NCI-H2227 treated with DMSO at 0.1 percent for 48 hours (cell line): Measurements from ENCODE around the gene TAF8.
"Not testable (repeated sequence)": the region's sequence is repeated elsewhere in the genome, so short reads cannot be mapped to it uniquely, and the experiment has no call there.

ENCODE experiments used
- DNase-seq: peaks from one replicate; lab custom pipeline; 2025; lab: John Stamatoyannopoulos, UW

TAF8 gene, protein sequence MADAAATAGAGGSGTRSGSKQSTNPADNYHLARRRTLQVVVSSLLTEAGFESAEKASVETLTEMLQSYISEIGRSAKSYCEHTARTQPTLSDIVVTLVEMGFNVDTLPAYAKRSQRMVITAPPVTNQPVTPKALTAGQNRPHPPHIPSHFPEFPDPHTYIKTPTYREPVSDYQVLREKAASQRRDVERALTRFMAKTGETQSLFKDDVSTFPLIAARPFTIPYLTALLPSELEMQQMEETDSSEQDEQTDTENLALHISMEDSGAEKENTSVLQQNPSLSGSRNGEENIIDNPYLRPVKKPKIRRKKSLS

DNA sequence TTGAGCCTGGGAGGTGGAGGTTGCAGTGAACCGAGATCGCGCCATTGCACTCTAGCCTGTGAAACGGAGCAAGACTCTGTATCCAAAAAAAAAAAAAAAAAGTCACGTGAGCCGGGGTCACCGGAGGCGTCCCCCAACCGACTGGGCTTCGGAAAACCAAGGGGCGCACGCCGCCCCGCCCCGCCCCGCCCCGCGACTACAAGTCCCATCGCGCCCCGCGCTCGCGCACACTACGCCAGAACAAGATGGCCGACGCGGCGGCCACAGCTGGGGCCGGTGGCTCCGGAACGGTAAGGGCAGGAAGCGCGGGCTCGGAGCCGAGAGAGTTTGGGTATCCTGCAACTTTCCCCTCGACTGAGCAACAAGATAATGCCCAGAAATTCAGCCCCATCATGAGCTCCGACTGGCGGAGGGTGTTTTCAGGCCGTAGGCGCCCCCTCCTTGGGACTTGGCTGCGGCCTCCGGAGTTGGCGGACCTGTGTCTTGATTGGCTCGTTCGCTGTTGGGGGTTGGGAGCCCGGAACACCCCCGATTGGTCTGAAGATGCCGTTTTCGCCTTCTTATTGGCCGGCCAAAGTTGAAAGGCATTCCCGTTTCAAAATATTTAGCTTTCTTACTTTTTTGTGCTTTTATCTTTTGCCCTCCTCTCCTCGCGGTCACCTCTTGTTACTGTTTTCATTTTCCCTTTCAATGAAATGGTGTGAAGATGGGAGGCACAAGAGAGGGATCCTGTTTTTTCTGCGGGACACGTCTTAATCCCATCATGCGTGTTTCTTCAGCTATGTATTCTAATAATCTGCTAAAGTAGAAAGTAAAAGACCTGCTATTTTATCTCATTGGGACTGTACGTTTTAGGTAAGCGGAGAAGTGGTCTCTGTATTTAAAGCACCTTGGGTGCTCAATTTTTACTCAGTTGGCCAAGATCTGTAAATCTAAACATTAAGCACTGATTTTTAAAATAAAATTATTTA lies at the start of gene TAF8:
Gene TAF8 (plus strand): TSS at position 228 of the 971 bp plus-strand sequence. CDS start 18 bp downstream, at position 246.
- DNase-seq, result peak; percentile 71

- DNase-seq, result no peak
These were observed 48.8 kb upstream of the TAF8 start for GRCh38 chr6:42001506-42001905.

DNA sequence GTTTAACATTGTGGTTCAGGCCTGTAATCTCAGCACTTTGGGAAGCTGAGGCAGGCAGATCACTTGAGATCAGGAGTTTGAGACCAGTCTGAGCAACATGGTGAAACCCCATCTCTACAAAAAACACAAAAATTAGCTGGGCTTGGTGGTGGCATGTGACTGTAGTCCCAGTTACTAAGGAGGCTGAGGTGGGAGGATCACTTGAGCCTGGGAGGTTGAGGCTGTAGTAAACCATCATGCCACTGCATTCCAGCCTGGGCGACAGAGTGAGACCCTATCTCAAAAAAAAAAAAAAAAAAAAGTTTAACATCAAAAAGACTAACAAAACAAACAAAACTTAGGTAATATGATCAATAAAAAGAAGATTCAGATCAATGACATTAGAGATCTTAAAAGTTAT lies 46.7 kb upstream of the TAF8 start:
- DNase-seq, result not testable (repeated sequence)

GRCh38 chr6:42007286-42008137 lies 42.8 kb upstream of the TAF8 start:
- peak; percentile 13 for DNase-seq

DNA sequence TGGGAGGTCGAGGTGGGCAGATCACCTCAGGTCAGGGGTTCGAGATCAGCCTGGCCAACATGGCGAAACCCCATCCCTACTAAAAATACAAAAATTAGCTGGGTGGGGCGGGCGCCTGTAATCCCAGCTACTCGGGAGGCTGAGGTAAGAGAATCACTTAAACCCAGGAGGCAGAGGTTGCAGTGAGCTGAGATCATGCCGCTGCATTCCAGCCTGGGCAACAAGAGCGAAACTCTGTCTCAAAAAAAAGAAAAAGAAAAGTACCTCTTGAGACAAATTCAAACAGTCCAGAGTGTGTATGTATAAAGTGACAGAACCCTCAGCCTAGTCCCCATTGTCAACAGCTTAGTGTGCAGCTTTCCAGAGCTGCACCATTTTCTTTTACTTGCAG lies 42.2 kb upstream of the TAF8 start:
- not testable (repeated sequence) for DNase-seq

GRCh38 chr6:42009844-42010184 lies 40.5 kb upstream of the TAF8 start:
- DNase-seq, result no peak

GRCh38 chr6:42010185-42010891 lies 40.0 kb upstream of the TAF8 start:
- DNase-seq, result peak; percentile 11

DNA sequence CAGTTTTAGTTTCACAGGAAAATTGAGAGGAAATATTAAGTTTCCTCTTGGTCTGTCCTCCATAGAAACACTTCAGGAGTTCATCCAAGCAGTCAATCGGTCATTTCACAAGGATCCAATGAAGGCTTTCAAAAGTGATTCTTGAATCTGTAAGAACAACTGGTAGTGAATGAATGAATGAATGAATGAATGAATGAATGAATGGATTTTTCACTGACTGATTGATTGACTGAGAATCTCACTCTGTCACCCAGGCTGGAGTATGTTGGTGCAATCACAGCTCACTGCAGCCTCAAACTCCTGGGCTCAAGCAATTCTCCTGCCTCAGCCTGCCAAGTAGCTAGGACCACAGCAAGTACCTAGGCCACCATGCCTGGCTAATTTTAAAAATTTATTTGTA lies 39.4 kb upstream of the TAF8 start:
- DNase-seq, result no peak

DNA sequence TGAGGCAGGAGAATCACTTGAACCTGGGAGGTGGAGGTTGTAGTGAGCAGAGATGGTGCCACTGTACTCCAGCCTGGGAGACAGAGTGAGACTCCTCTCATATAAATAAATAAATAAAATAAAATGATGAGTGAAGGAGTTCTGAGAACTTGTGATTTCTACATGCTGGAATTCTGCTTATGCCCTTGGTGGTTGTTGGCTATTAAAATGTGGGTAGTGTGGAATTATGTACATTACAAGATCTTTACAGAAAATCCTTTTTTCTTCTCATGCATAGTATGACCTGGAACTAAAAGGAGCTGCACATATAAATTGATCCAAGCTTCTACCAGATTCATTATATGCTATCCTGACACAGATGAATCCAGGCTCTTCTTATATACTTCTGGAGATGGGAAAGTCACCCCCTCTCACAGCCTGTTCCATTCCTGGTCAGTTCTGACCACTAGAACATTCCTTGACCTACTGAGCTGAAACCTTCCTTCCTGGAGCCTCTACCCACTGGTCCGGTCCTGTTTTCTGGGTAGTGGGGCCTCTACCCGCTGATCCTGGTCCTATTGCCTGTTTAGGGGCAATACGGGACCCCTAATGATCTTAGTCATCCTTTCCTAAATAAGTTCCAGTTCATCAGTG lies 37.7 kb upstream of the TAF8 start:
- DNase-seq, result no peak

DNA sequence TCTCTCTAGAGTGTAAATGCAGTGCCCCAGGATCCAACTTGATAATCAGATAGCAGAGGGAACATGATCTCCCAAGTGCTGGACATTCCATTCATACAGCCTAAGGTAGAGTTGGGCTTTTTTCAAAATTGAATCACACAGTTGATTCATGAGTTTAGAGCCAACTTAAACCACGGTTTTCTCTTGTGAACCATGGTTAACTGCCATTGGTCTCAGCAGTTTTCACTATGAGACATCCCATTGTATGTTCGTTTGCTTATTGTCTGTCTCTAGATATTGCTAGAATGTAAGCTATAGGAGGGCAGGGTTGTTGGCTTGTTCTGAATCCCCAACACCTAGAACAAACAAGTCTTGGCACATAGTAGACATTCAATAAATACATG lies 37.2 kb upstream of the TAF8 start:
- DNase-seq, result no peak

DNA sequence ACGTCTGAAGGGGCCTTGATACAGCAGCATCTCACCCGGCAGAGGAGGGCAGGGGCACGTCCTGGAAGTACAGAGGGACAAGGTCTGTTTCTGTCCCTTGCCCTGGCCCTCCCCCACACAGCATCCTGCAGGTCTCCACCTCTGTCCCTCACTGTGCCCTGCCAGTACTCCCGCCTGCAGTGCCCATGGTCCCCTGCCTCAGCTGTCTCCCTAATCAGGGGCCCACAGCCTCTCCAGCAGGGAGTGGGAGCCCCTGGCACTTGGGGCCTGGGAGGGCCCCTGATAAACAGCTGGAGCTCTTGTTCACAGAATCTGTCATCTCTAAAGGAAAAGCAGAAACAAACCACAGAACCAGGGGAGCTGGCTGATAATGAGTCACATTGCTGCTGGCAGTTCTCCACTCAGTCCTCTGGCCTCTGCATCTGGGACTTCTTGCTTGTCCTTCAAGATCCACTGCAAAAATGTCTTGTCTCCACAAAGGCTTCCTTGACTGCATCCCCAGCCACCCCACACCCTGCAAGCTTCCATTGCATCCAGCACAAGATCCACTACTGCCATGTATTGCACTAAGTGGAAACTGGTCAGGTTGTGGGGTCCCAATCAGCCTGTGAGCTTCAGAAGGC lies 33.2 kb upstream of the TAF8 start:
- DNase-seq, result no peak

- no peak for DNase-seq
These were observed 29.4 kb upstream of the TAF8 start for GRCh38 chr6:42020967-42021366.

GRCh38 chr6:42021847-42022754 lies 28.2 kb upstream of the TAF8 start:
- no peak for DNase-seq

- no peak for DNase-seq
These were observed 27.5 kb upstream of the TAF8 start for GRCh38 chr6:42022755-42023384.

GRCh38 chr6:42025066-42025844 lies 25.1 kb upstream of the TAF8 start:
- DNase-seq, result no peak

- DNase-seq, result no peak
These were observed 24.5 kb upstream of the TAF8 start for GRCh38 chr6:42025845-42026243.

DNA sequence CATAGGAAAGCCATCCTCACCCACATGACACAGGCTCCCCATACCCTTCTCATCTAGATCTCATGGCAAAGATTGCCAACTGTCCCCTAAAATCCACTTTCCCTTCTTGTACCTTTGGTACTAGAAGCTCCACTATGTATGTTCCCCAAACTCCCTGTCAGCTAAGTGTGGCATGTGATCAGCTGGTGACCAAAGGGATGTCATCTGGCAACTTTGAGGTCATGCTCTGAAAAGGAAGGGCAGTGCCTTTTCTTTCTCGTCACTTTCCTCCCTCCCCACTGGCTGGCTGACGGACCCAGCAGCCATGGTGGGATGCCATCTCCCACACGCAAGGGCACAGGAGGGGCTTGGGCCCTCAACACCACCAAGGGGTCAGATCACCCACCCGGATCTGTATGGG lies 23.8 kb upstream of the TAF8 start:
- DNase-seq, result no peak
